GM23338 (cell line): ENCODE data around the gene CYBRD1. TPM values are rescaled to one million over a fixed set of nuclear protein-coding genes. Genes with fewer than 3 reads are reported as not detected.
A peak's percentile ranks its signal among the peaks of the same experiment; 100 is the strongest.

ENCODE experiments used
- ATAC-seq: fragments of 200-7000 bp; cut with Tn5 transposase; 3 replicates; pipeline ENCODE4 v1.9.1; 2020
- DNase-seq: peaks from one replicate; pipeline ENCODE4 v3.0.0-alpha.2; 2015; ENCODE audit warnings: low spot score
- H2AFZ ChIP-seq: fragments of 200-600 bp; sonication (generic); 2 replicates; pipeline ENCODE4 v1.8.0; 2016; ENCODE audit warnings: antibody characterized with exemption, mild to moderate bottlenecking, moderate library complexity
- H3F3A ChIP-seq: fragments of 200-600 bp; sonication (generic); replicated peaks from 2 replicates; pipeline ENCODE4 v1.8.0; 2017; ENCODE audit warnings: antibody characterized with exemption, mixed run types, low read depth
- H3K27ac ChIP-seq: fragments of 200-600 bp; sonication (generic); 2 replicates; pipeline ENCODE4 v1.6.1; 2016; ENCODE audit warnings: low read depth
- H3K27me3 ChIP-seq: fragments of 200-600 bp; sonication (generic); 2 replicates; pipeline ENCODE4 v1.8.0; 2016; ENCODE audit warnings: mild to moderate bottlenecking, mixed run types, moderate library complexity; ENCODE audit not compliant: insufficient read depth
- H3K36me3 ChIP-seq: fragments of 200-600 bp; sonication (generic); 2 replicates; pipeline ENCODE4 v1.8.0; 2016; ENCODE audit warnings: mild to moderate bottlenecking; ENCODE audit not compliant: insufficient read depth
- H3K4me1 ChIP-seq: fragments of 200-600 bp; sonication (generic); 2 replicates; pipeline ENCODE4 v1.8.0; 2016; ENCODE audit warnings: mild to moderate bottlenecking, moderate library complexity; ENCODE audit not compliant: insufficient read depth
- H3K4me2 ChIP-seq: fragments of 200-600 bp; sonication (generic); 2 replicates; pipeline ENCODE4 v1.7.1; 2017; ENCODE audit warnings: mixed run types
- H3K4me3 ChIP-seq: fragments of 200-600 bp; sonication (generic); 2 replicates; pipeline ENCODE4 v1.6.1; 2016; ENCODE audit warnings: mixed run types
- H3K79me2 ChIP-seq: fragments of 200-600 bp; sonication (generic); replicated peaks from 2 replicates; pipeline ENCODE4 v1.8.0; 2017; ENCODE audit warnings: mild to moderate bottlenecking; ENCODE audit not compliant: insufficient read depth
- H3K9me2 ChIP-seq: fragments of 200-600 bp; sonication (generic); 2 replicates; pipeline ENCODE4 v1.8.0; 2017; ENCODE audit not compliant: insufficient read depth
- H4K20me1 ChIP-seq: fragments of 200-600 bp; sonication (generic); replicated peaks from 2 replicates; pipeline ENCODE4 v1.8.0; 2017; ENCODE audit warnings: mild to moderate bottlenecking; ENCODE audit not compliant: insufficient read depth
- H3K27ac Mint-ChIP-seq: 2 replicates; pipeline ENCODE4 v1.8.0; 2020; ENCODE audit warnings: inconsistent platforms, mild to moderate bottlenecking, moderate library complexity, mixed read lengths
- H3K27me3 Mint-ChIP-seq: 3 replicates; pipeline ENCODE4 v1.8.0; 2022; ENCODE audit warnings: low read depth, mild to moderate bottlenecking, moderate library complexity, mixed read lengths, inconsistent platforms; ENCODE audit not compliant: insufficient read depth, poor library complexity
- H3K36me3 Mint-ChIP-seq: 3 replicates; pipeline ENCODE4 v1.8.0; 2021; ENCODE audit warnings: low read depth, mild to moderate bottlenecking, inconsistent platforms, moderate library complexity, mixed read lengths
- H3K4me1 Mint-ChIP-seq: 3 replicates; pipeline ENCODE4 v1.8.0; 2020; ENCODE audit warnings: mild to moderate bottlenecking, inconsistent platforms, mixed read lengths
- H3K4me3 Mint-ChIP-seq: 3 replicates; pipeline ENCODE4 v1.8.0; 2021; ENCODE audit warnings: moderate library complexity, mild to moderate bottlenecking, inconsistent platforms, mixed read lengths
- H3K9me3 Mint-ChIP-seq: 3 replicates; pipeline ENCODE4 v1.8.0; 2020; ENCODE audit warnings: moderate library complexity, mild to moderate bottlenecking, inconsistent platforms, mixed read lengths
- CREB1 ChIP-seq: fragments of 250-450 bp; sonication (Bioruptor Pico); IDR thresholded peaks from 2 replicates; pipeline ENCODE4 v1.5.0; 2020; ENCODE audit warnings: low read depth, mild to moderate bottlenecking, moderate library complexity
- EZH2 ChIP-seq: fragments of 200-600 bp; sonication (generic); IDR thresholded peaks from one replicate; pipeline ENCODE4 v1.8.0; 2017; ENCODE audit warnings: antibody characterized with exemption, mild to moderate bottlenecking, low read depth; ENCODE audit not compliant: unreplicated experiment
- EZH2phosphoT487 ChIP-seq: fragments of 200-600 bp; sonication (generic); IDR thresholded peaks from one replicate; pipeline ENCODE4 v1.8.1; 2018; ENCODE audit warnings: antibody characterized with exemption; ENCODE audit not compliant: unreplicated experiment
- JUNB ChIP-seq: IDR thresholded peaks from one replicate; pipeline ENCODE4 v1.6.1; 2016; ENCODE audit warnings: antibody characterized with exemption; ENCODE audit not compliant: unreplicated experiment
- NANOG ChIP-seq: IDR thresholded peaks from 2 replicates; pipeline ENCODE4 v1.6.1; 2016; ENCODE audit warnings: antibody characterized with exemption, borderline replicate concordance
- POLR2AphosphoS5 ChIP-seq: IDR thresholded peaks from 2 replicates; pipeline ENCODE4 v1.6.1; 2016; ENCODE audit warnings: antibody characterized with exemption, low read depth
- STAT1 ChIP-seq: IDR thresholded peaks from one replicate; pipeline ENCODE4 v1.6.1; 2016; ENCODE audit warnings: antibody characterized with exemption; ENCODE audit not compliant: unreplicated experiment
- ZNF114 ChIP-seq: fragments of 250-450 bp; sonication (Bioruptor Pico); IDR thresholded peaks from 2 replicates; pipeline ENCODE4 v1.5.0; 2020; ENCODE audit warnings: mild to moderate bottlenecking, moderate library complexity
- ZNF331 ChIP-seq: fragments of 250-450 bp; sonication (Bioruptor Pico); IDR thresholded peaks from 2 replicates; pipeline ENCODE4 v1.5.0; 2020; ENCODE audit warnings: low read depth, mild to moderate bottlenecking, moderate library complexity
- polyA plus RNA-seq: library from polyadenylated mRNA; unstranded; fragments of >200 nt; fragmentation: Nextera tagmentation; extraction: Ambion mirVana; gene quantifications from 2 replicates; pipeline ENCODE4 v1.2.1, GENCODE V29; 2016
- total RNA-seq: library from RNA; depleted of rRNA; stranded (reverse); fragments of >200 nt; shearing (Covaris generic); gene quantifications from 2 replicates; pipeline ENCODE4 v1.2.3, GENCODE V29; 2014
- TF ChIP-seq, protein P1 (sequence below), 2 experiments: fragments of 200-600 bp in 1 of 2; sonication (generic) in 1 of 2; conservative IDR thresholded peaks; 2 replicates each; pipeline versions ENCODE4 v1.5.1 to v1.6.1; 2016 to 2017; ENCODE audit warnings: antibody characterized with exemption in 2 of 2, low read depth in 2 of 2, mild to moderate bottlenecking in 2 of 2, moderate library complexity in 1 of 2
- TF ChIP-seq, protein P2 (sequence below): IDR thresholded peaks from one replicate; pipeline ENCODE4 v1.6.1; 2018; ENCODE audit warnings: antibody characterized with exemption; ENCODE audit not compliant: unreplicated experiment
- TF ChIP-seq, protein P3 (sequence below): fragments of 250-450 bp; sonication (Bioruptor Pico); IDR thresholded peaks from 2 replicates; pipeline ENCODE4 v1.5.0; 2020; ENCODE audit warnings: mild to moderate bottlenecking, moderate library complexity
- TF ChIP-seq, protein P4 (sequence below): IDR thresholded peaks from 2 replicates; pipeline ENCODE4 v1.6.1; 2016; ENCODE audit warnings: antibody characterized with exemption

CYBRD1 gene
- total and polyA plus RNA-seq, 2 experiments from 2014 or later, result 3.4 to 5.3 TPM

DNA sequence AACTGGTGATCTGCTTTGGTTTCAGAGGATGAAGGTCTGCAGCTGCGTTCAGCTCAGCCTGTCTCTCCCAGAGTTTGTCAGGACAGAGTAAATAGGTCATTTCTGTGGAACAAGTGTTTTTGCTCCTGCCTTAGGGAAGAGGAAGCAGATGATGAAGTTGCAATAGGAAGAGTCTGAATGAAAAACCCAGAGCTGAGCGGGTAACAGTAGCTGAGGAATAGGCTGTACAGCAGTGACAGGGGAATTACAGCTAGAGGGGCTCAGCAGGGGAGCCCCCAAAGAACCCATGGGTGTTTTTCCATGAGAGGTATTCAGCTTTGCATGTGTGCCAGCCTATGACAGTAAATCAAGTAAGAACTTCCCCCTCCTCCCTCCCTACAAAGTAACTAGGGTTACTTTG, 10.3 kb upstream of the CYBRD1 start:
- TF ChIP-seq CREB1 (no peak), POLR2AphosphoS5 (no peak), JUNB (no peak), ZNF114 (no peak), NANOG (no peak), EZH2phosphoT487 (no peak), STAT1 (no peak), ZNF331 (CRISPR knock-in tag) (no peak), EZH2 (no peak)
- TF ChIP-seq, protein P1, sequence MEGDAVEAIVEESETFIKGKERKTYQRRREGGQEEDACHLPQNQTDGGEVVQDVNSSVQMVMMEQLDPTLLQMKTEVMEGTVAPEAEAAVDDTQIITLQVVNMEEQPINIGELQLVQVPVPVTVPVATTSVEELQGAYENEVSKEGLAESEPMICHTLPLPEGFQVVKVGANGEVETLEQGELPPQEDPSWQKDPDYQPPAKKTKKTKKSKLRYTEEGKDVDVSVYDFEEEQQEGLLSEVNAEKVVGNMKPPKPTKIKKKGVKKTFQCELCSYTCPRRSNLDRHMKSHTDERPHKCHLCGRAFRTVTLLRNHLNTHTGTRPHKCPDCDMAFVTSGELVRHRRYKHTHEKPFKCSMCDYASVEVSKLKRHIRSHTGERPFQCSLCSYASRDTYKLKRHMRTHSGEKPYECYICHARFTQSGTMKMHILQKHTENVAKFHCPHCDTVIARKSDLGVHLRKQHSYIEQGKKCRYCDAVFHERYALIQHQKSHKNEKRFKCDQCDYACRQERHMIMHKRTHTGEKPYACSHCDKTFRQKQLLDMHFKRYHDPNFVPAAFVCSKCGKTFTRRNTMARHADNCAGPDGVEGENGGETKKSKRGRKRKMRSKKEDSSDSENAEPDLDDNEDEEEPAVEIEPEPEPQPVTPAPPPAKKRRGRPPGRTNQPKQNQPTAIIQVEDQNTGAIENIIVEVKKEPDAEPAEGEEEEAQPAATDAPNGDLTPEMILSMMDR (conservative IDR thresholded peaks at IDR 0.05; ENCODE audit: low read depth in 2 of 2), result no peak
- TF ChIP-seq, protein P2, sequence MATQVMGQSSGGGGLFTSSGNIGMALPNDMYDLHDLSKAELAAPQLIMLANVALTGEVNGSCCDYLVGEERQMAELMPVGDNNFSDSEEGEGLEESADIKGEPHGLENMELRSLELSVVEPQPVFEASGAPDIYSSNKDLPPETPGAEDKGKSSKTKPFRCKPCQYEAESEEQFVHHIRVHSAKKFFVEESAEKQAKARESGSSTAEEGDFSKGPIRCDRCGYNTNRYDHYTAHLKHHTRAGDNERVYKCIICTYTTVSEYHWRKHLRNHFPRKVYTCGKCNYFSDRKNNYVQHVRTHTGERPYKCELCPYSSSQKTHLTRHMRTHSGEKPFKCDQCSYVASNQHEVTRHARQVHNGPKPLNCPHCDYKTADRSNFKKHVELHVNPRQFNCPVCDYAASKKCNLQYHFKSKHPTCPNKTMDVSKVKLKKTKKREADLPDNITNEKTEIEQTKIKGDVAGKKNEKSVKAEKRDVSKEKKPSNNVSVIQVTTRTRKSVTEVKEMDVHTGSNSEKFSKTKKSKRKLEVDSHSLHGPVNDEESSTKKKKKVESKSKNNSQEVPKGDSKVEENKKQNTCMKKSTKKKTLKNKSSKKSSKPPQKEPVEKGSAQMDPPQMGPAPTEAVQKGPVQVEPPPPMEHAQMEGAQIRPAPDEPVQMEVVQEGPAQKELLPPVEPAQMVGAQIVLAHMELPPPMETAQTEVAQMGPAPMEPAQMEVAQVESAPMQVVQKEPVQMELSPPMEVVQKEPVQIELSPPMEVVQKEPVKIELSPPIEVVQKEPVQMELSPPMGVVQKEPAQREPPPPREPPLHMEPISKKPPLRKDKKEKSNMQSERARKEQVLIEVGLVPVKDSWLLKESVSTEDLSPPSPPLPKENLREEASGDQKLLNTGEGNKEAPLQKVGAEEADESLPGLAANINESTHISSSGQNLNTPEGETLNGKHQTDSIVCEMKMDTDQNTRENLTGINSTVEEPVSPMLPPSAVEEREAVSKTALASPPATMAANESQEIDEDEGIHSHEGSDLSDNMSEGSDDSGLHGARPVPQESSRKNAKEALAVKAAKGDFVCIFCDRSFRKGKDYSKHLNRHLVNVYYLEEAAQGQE, result no peak
- TF ChIP-seq, protein P3, sequence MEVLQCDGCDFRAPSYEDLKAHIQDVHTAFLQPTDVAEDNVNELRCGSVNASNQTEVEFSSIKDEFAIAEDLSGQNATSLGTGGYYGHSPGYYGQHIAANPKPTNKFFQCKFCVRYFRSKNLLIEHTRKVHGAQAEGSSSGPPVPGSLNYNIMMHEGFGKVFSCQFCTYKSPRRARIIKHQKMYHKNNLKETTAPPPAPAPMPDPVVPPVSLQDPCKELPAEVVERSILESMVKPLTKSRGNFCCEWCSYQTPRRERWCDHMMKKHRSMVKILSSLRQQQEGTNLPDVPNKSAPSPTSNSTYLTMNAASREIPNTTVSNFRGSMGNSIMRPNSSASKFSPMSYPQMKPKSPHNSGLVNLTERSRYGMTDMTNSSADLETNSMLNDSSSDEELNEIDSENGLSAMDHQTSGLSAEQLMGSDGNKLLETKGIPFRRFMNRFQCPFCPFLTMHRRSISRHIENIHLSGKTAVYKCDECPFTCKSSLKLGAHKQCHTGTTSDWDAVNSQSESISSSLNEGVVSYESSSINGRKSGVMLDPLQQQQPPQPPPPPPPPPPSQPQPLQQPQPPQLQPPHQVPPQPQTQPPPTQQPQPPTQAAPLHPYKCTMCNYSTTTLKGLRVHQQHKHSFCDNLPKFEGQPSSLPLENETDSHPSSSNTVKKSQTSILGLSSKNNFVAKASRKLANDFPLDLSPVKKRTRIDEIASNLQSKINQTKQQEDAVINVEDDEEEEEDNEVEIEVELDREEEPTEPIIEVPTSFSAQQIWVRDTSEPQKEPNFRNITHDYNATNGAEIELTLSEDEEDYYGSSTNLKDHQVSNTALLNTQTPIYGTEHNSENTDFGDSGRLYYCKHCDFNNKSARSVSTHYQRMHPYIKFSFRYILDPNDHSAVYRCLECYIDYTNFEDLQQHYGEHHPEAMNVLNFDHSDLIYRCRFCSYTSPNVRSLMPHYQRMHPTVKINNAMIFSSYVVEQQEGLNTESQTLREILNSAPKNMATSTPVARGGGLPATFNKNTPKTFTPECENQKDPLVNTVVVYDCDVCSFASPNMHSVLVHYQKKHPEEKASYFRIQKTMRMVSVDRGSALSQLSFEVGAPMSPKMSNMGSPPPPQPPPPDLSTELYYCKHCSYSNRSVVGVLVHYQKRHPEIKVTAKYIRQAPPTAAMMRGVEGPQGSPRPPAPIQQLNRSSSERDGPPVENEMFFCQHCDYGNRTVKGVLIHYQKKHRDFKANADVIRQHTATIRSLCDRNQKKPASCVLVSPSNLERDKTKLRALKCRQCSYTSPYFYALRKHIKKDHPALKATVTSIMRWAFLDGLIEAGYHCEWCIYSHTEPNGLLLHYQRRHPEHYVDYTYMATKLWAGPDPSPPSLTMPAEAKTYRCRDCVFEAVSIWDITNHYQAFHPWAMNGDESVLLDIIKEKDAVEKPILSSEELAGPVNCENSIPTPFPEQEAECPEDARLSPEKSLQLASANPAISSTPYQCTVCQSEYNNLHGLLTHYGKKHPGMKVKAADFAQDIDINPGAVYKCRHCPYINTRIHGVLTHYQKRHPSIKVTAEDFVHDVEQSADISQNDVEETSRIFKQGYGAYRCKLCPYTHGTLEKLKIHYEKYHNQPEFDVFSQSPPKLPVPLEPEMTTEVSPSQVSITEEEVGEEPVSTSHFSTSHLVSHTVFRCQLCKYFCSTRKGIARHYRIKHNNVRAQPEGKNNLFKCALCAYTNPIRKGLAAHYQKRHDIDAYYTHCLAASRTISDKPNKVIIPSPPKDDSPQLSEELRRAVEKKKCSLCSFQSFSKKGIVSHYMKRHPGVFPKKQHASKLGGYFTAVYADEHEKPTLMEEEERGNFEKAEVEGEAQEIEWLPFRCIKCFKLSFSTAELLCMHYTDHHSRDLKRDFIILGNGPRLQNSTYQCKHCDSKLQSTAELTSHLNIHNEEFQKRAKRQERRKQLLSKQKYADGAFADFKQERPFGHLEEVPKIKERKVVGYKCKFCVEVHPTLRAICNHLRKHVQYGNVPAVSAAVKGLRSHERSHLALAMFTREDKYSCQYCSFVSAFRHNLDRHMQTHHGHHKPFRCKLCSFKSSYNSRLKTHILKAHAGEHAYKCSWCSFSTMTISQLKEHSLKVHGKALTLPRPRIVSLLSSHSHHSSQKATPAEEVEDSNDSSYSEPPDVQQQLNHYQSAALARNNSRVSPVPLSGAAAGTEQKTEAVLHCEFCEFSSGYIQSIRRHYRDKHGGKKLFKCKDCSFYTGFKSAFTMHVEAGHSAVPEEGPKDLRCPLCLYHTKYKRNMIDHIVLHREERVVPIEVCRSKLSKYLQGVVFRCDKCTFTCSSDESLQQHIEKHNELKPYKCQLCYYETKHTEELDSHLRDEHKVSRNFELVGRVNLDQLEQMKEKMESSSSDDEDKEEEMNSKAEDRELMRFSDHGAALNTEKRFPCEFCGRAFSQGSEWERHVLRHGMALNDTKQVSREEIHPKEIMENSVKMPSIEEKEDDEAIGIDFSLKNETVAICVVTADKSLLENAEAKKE, result no peak
- TF ChIP-seq, protein P4, sequence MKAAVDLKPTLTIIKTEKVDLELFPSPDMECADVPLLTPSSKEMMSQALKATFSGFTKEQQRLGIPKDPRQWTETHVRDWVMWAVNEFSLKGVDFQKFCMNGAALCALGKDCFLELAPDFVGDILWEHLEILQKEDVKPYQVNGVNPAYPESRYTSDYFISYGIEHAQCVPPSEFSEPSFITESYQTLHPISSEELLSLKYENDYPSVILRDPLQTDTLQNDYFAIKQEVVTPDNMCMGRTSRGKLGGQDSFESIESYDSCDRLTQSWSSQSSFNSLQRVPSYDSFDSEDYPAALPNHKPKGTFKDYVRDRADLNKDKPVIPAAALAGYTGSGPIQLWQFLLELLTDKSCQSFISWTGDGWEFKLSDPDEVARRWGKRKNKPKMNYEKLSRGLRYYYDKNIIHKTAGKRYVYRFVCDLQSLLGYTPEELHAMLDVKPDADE, result no peak
- no peak overlapping the region for H3K27ac ChIP-seq

More for the DNA sequence above, 10.3 kb upstream of the CYBRD1 start:
- DNase-seq (no peak), ATAC-seq (no peak)
- peak overlapping the region; percentile 18; the same call in 1 of the 2 replicates for H2AFZ ChIP-seq
- no peak overlapping the region; the same call in 1 of the 2 replicates for H3K27ac Mint-ChIP-seq
- no peak overlapping the region for H3K4me2 ChIP-seq
- peaks cover 4% of the 10 kb centered on the region for H3K9me2 ChIP-seq
- no peaks in the 10 kb centered on the region for H3K27me3 ChIP-seq
- H3K4me3 Mint-ChIP-seq, result no peak overlapping the region
- H3K36me3 Mint-ChIP-seq, result no peaks in the 10 kb centered on the region
- H3K79me2 ChIP-seq, result no peaks in the 10 kb centered on the region
- H3K9me3 Mint-ChIP-seq, result no peaks in the 10 kb centered on the region; the same call in 2 of the 3 replicates
- no peaks in the 10 kb centered on the region for H4K20me1 ChIP-seq
- H3K4me3 ChIP-seq, result no peak overlapping the region
- H3K27me3 Mint-ChIP-seq, result peaks cover 5% of the 10 kb centered on the region
- no peaks in the 10 kb centered on the region for H3F3A ChIP-seq
- H3K4me1 Mint-ChIP-seq, result peaks cover 7% of the 10 kb centered on the region
- H3K36me3 ChIP-seq, result no peaks in the 10 kb centered on the region
- H3K4me1 ChIP-seq, result no peaks in the 10 kb centered on the region
